ENCODE data around the gene DNAAF2. TPM values are rescaled to one million over a fixed set of nuclear protein-coding genes. Genes with fewer than 3 reads are reported as not detected.
A peak's percentile ranks its signal among the peaks of the same experiment; 100 is the strongest.

The DNAAF2 gene
- total and polyA plus RNA-seq, 2 of the 8 experiments (the other 6 are each of a cell fraction or from before 2014, with no cell fraction given), result 12.2 to 30.0 TPM

DNA sequence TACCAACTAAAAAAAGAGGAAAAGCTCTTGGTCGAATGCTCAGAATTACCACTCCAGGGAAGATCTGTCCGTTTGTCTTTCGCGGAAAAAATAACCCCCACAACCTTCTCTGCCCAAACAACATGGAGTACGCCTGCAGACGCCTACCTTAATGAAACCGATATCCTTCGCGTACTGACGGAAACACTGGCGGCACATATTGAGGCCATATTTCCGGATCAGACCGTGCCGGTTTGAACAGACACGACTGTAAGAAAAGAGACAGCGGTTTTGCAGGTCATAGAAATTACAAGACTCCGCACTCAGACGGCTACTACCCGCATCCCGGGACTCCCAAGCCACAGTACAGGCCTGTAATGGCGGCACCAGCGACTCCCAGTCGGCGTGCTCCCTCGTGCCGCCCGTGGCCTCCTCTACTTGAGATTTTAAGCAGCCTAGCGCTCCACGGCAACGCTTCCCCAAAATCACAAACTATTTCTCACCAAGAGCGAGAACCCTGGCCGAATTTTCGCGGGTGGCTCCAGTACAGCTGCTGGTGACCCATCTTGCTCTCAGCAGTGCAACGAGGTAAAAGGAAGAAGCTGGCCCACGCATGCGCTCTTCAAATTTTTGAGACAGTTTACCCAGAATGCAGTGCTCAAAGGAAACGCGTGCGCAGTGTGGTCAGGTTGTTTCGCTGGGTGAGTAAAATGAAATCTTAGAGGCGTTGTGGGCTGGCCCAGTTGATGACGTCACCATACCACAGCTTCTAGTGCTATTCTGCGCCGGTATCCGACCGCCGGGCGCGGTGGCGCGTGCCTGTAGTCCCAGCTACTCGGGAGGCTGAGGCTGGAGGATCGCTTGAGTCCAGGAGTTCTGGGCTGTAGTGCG is 49.0 kb downstream of the DNAAF2 start, which contains the start of gene RPS29 (continued):
- TF ChIP-seq HDAC2 (IDR thresholded peaks at IDR 0.05; ENCODE audit: borderline replicate concordance in 1 of 2, low read depth in 2 of 2, low read length in 2 of 2) (no peak), MAFK (IDR thresholded peaks at IDR 0.05; ENCODE audit: low read depth, low read length) (no peak), SIRT6 (IDR thresholded peaks at IDR 0.05; ENCODE audit: low read length) (no peak), POLR2A (IDR thresholded peaks at IDR 0.05; ENCODE audit: control extremely low read depth in 1 of 2, low read depth in 2 of 2, low read length in 2 of 2) (peak; percentile 93 to 97), SP2 (IDR thresholded peaks at IDR 0.05; ENCODE audit: low read length) (no peak), KDM5A (IDR thresholded peaks at IDR 0.05; ENCODE audit: low read length) (no peak), ZNF274 (IDR thresholded peaks at IDR 0.05; ENCODE audit: borderline replicate concordance, extremely low read depth, low read length) (no peak), SP4 (IDR thresholded peaks at IDR 0.05; ENCODE audit: low read length) (no peak; the same call in 1 of the 2 replicates)
- TF ChIP-seq, protein P1, sequence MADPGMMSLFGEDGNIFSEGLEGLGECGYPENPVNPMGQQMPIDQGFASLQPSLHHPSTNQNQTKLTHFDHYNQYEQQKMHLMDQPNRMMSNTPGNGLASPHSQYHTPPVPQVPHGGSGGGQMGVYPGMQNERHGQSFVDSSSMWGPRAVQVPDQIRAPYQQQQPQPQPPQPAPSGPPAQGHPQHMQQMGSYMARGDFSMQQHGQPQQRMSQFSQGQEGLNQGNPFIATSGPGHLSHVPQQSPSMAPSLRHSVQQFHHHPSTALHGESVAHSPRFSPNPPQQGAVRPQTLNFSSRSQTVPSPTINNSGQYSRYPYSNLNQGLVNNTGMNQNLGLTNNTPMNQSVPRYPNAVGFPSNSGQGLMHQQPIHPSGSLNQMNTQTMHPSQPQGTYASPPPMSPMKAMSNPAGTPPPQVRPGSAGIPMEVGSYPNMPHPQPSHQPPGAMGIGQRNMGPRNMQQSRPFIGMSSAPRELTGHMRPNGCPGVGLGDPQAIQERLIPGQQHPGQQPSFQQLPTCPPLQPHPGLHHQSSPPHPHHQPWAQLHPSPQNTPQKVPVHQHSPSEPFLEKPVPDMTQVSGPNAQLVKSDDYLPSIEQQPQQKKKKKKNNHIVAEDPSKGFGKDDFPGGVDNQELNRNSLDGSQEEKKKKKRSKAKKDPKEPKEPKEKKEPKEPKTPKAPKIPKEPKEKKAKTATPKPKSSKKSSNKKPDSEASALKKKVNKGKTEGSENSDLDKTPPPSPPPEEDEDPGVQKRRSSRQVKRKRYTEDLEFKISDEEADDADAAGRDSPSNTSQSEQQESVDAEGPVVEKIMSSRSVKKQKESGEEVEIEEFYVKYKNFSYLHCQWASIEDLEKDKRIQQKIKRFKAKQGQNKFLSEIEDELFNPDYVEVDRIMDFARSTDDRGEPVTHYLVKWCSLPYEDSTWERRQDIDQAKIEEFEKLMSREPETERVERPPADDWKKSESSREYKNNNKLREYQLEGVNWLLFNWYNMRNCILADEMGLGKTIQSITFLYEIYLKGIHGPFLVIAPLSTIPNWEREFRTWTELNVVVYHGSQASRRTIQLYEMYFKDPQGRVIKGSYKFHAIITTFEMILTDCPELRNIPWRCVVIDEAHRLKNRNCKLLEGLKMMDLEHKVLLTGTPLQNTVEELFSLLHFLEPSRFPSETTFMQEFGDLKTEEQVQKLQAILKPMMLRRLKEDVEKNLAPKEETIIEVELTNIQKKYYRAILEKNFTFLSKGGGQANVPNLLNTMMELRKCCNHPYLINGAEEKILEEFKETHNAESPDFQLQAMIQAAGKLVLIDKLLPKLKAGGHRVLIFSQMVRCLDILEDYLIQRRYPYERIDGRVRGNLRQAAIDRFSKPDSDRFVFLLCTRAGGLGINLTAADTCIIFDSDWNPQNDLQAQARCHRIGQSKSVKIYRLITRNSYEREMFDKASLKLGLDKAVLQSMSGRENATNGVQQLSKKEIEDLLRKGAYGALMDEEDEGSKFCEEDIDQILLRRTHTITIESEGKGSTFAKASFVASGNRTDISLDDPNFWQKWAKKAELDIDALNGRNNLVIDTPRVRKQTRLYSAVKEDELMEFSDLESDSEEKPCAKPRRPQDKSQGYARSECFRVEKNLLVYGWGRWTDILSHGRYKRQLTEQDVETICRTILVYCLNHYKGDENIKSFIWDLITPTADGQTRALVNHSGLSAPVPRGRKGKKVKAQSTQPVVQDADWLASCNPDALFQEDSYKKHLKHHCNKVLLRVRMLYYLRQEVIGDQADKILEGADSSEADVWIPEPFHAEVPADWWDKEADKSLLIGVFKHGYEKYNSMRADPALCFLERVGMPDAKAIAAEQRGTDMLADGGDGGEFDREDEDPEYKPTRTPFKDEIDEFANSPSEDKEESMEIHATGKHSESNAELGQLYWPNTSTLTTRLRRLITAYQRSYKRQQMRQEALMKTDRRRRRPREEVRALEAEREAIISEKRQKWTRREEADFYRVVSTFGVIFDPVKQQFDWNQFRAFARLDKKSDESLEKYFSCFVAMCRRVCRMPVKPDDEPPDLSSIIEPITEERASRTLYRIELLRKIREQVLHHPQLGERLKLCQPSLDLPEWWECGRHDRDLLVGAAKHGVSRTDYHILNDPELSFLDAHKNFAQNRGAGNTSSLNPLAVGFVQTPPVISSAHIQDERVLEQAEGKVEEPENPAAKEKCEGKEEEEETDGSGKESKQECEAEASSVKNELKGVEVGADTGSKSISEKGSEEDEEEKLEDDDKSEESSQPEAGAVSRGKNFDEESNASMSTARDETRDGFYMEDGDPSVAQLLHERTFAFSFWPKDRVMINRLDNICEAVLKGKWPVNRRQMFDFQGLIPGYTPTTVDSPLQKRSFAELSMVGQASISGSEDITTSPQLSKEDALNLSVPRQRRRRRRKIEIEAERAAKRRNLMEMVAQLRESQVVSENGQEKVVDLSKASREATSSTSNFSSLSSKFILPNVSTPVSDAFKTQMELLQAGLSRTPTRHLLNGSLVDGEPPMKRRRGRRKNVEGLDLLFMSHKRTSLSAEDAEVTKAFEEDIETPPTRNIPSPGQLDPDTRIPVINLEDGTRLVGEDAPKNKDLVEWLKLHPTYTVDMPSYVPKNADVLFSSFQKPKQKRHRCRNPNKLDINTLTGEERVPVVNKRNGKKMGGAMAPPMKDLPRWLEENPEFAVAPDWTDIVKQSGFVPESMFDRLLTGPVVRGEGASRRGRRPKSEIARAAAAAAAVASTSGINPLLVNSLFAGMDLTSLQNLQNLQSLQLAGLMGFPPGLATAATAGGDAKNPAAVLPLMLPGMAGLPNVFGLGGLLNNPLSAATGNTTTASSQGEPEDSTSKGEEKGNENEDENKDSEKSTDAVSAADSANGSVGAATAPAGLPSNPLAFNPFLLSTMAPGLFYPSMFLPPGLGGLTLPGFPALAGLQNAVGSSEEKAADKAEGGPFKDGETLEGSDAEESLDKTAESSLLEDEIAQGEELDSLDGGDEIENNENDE (IDR thresholded peaks at IDR 0.05; ENCODE audit: insufficient replicate concordance, low read length), result peak; percentile 25

All from H1 (cell line).